ENCODE data around the gene CFAP221. TPM values are rescaled to one million over a fixed set of nuclear protein-coding genes. Genes with fewer than 3 reads are reported as not detected.

Gene CFAP221
- total RNA-seq, 2 experiments from 2014 or later: not detected

Other genes with a start within 250 kb of the CFAP221 start
- 1 to 10 TPM; 5.4 to 6.2 TPM for gene C2orf76, start 177.6 kb upstream of the CFAP221 start, total RNA-seq
- gene DBI, start 177.5 kb upstream of the CFAP221 start, total RNA-seq: 100 to 1,000 TPM; 130 to 136 TPM
- gene TMEM37, start 112.6 kb upstream of the CFAP221 start, total RNA-seq: not detected
- not detected for gene SCTR, start 20.0 kb upstream of the CFAP221 start, total RNA-seq
- 1 to 10 TPM; 7.8 to 9.5 TPM for gene TMEM177, start 134.8 kb downstream of the CFAP221 start, total RNA-seq
- gene PTPN4, start 215.5 kb downstream of the CFAP221 start, total RNA-seq: 10 to 100 TPM; 75.2 to 95.9 TPM

Data from activated CD4-positive, alpha-beta T cell treated with anti-CD3 and anti-CD28 coated beads, Interleukin-2, amount 10 ng/mL, durations not matched to agents 7 days and 5 days (primary cell).